DND-41 (cell line): Measurements from ENCODE around the gene HES4.

Experiments
- ATAC-seq: fragments of 200-7000 bp; cut with Tn5 transposase; 3 replicates; pipeline ENCODE4 v1.9.1; 2021; ENCODE audit warnings: low read depth; ENCODE audit not compliant: insufficient read depth
- DNase-seq: peaks from one replicate; pipeline ENCODE4 v3.0.0-alpha.2; 2020
- H2AFZ ChIP-seq: 2 replicates; pipeline ENCODE4 v1.6.0; 2012; ENCODE audit warnings: low read depth, low read length
- H3K27ac ChIP-seq: 2 replicates; pipeline ENCODE4 v1.5.1; 2012; ENCODE audit warnings: low read length, inconsistent platforms
- H3K27me3 ChIP-seq: fragments of 200-600 bp; sonication (generic); 2 replicates; pipeline ENCODE4 v1.6.0; 2012; ENCODE audit warnings: low read length, mild to moderate bottlenecking, inconsistent platforms; ENCODE audit not compliant: insufficient read depth, poor library complexity
- H3K36me3 ChIP-seq: 2 replicates; pipeline ENCODE4 v1.5.1; 2012; ENCODE audit warnings: low read length, inconsistent platforms; ENCODE audit not compliant: insufficient read depth
- H3K4me1 ChIP-seq: 2 replicates; pipeline ENCODE4 v1.5.1; 2012; ENCODE audit warnings: mild to moderate bottlenecking, low read length; ENCODE audit not compliant: insufficient read depth
- H3K4me2 ChIP-seq: 2 replicates; pipeline ENCODE4 v1.6.0; 2012; ENCODE audit warnings: mild to moderate bottlenecking, moderate library complexity, low read length, inconsistent platforms; ENCODE audit not compliant: insufficient read depth
- H3K4me3 ChIP-seq, 2 experiments: fragments of 200-600 bp in 1 of 2; shearing (Covaris generic) in 1 of 2; 2 replicates each; pipeline ENCODE4 v1.5.1; 2012 to 2016; ENCODE audit warnings: inconsistent platforms in 2 of 2, low read length in 2 of 2, mild to moderate bottlenecking in 2 of 2, low read depth in 1 of 2, moderate library complexity in 1 of 2
- H3K79me2 ChIP-seq: 2 replicates; pipeline ENCODE4 v1.6.0; 2012; ENCODE audit warnings: low read length, inconsistent platforms; ENCODE audit not compliant: insufficient read depth
- H3K9ac ChIP-seq: 2 replicates; pipeline ENCODE4 v1.6.0; 2012; ENCODE audit warnings: low read depth, mild to moderate bottlenecking, inconsistent platforms, low read length, moderate library complexity
- H3K9me3 ChIP-seq: 2 replicates; pipeline ENCODE4 v1.5.1; 2012; ENCODE audit warnings: low read length, moderate library complexity, mild to moderate bottlenecking, inconsistent platforms; ENCODE audit not compliant: insufficient read depth, severe bottlenecking
- H4K20me1 ChIP-seq: 2 replicates; pipeline ENCODE4 v1.6.0; 2012; ENCODE audit warnings: low read length; ENCODE audit not compliant: insufficient read depth
- EZH2 ChIP-seq: IDR thresholded peaks from 3 replicates; pipeline ENCODE4 v1.6.1; 2012; ENCODE audit warnings: borderline replicate concordance, low read depth, mild to moderate bottlenecking, moderate library complexity, low read length, inconsistent platforms; ENCODE audit not compliant: severe bottlenecking
- TF ChIP-seq, protein P1 (sequence below): IDR thresholded peaks from 2 replicates; pipeline ENCODE4 v1.5.1; 2012; ENCODE audit warnings: borderline replicate concordance, low read length, moderate library complexity, mild to moderate bottlenecking; ENCODE audit not compliant: poor library complexity, severe bottlenecking; ENCODE audit errors: extremely low read depth

Gene HES4

GRCh38 chr1:1025730-1026129, 25.8 kb upstream of the HES4 start:
- DNase-seq: no peak
- H3K4me2 ChIP-seq: no peak overlapping the region
- H3K9ac ChIP-seq: no peak overlapping the region
- no peak for ATAC-seq
- H2AFZ ChIP-seq: no peak overlapping the region
- no peak overlapping the region for H3K4me3 ChIP-seq
- no peaks in the 10 kb centered on the region for H3K36me3 ChIP-seq
- H3K4me1 ChIP-seq: peaks cover 8% of the 10 kb centered on the region
- H3K9me3 ChIP-seq: no peaks in the 10 kb centered on the region
- H3K27me3 ChIP-seq: no peaks in the 10 kb centered on the region
- TF ChIP-seq EZH2: no peak
- TF ChIP-seq, protein P1, sequence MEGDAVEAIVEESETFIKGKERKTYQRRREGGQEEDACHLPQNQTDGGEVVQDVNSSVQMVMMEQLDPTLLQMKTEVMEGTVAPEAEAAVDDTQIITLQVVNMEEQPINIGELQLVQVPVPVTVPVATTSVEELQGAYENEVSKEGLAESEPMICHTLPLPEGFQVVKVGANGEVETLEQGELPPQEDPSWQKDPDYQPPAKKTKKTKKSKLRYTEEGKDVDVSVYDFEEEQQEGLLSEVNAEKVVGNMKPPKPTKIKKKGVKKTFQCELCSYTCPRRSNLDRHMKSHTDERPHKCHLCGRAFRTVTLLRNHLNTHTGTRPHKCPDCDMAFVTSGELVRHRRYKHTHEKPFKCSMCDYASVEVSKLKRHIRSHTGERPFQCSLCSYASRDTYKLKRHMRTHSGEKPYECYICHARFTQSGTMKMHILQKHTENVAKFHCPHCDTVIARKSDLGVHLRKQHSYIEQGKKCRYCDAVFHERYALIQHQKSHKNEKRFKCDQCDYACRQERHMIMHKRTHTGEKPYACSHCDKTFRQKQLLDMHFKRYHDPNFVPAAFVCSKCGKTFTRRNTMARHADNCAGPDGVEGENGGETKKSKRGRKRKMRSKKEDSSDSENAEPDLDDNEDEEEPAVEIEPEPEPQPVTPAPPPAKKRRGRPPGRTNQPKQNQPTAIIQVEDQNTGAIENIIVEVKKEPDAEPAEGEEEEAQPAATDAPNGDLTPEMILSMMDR: no peak
- H3K27ac ChIP-seq: no peak overlapping the region
- no peaks in the 10 kb centered on the region for H3K79me2 ChIP-seq
- H4K20me1 ChIP-seq: peaks cover 47% of the 10 kb centered on the region

- no peak overlapping the region for H3K4me3 ChIP-seq
- H3K79me2 ChIP-seq: no peaks in the 10 kb centered on the region
- peaks cover 47% of the 10 kb centered on the region for H4K20me1 ChIP-seq
- TF ChIP-seq, protein P1: no peak
- TF ChIP-seq EZH2: no peak
- H3K27me3 ChIP-seq: no peaks in the 10 kb centered on the region
- no peaks in the 10 kb centered on the region for H3K9me3 ChIP-seq
- ATAC-seq: no peak
- H3K9ac ChIP-seq: no peak overlapping the region
- no peak overlapping the region for H3K27ac ChIP-seq
- H3K4me2 ChIP-seq: no peak overlapping the region
- H3K4me1 ChIP-seq: peaks cover 14% of the 10 kb centered on the region
- H2AFZ ChIP-seq: no peak overlapping the region
- no peak for DNase-seq
- H3K36me3 ChIP-seq: no peaks in the 10 kb centered on the region
These were observed 25.1 kb upstream of the HES4 start for GRCh38 chr1:1024771-1025699.

GRCh38 chr1:1024149-1024770, 24.4 kb upstream of the HES4 start:
- TF ChIP-seq EZH2: no peak
- TF ChIP-seq, protein P1: no peak
- no peak overlapping the region for H3K4me2 ChIP-seq
- no peak overlapping the region for H3K27ac ChIP-seq
- no peaks in the 10 kb centered on the region for H3K9me3 ChIP-seq
- H3K36me3 ChIP-seq: no peaks in the 10 kb centered on the region
- no peak for DNase-seq
- peaks cover 47% of the 10 kb centered on the region for H4K20me1 ChIP-seq
- no peak overlapping the region for H3K9ac ChIP-seq
- no peak for ATAC-seq
- no peaks in the 10 kb centered on the region for H3K79me2 ChIP-seq
- peaks cover 15% of the 10 kb centered on the region for H3K4me1 ChIP-seq
- no peak overlapping the region for H2AFZ ChIP-seq
- H3K27me3 ChIP-seq: no peaks in the 10 kb centered on the region
- H3K4me3 ChIP-seq: no peak overlapping the region
